ENCODE measurements around the gene GINS1.

DNA sequence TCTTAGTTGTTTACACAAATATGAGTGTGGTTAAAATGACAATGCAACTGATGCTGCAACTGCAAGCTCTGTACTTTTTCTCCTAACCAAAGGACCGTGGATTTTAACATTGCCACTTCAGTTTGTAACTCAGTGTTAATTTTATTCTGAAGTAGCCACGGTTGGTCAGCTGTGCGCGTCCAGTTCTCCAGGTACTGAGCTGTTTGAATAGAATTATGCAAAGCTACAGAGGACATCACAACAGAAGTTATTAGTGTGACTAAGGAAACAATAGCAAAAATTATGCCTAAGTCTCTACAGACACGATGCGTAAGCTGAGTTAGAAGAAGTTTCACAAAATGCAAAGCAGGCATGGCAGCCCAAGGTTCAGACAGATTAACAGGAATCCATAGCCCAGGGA lies 12.5 kb upstream of the GINS1 start:
- no peak for TF ChIP-seq RAD21 (IDR thresholded peaks at IDR 0.05; ENCODE audit: low read depth)
- TF ChIP-seq, protein P1, sequence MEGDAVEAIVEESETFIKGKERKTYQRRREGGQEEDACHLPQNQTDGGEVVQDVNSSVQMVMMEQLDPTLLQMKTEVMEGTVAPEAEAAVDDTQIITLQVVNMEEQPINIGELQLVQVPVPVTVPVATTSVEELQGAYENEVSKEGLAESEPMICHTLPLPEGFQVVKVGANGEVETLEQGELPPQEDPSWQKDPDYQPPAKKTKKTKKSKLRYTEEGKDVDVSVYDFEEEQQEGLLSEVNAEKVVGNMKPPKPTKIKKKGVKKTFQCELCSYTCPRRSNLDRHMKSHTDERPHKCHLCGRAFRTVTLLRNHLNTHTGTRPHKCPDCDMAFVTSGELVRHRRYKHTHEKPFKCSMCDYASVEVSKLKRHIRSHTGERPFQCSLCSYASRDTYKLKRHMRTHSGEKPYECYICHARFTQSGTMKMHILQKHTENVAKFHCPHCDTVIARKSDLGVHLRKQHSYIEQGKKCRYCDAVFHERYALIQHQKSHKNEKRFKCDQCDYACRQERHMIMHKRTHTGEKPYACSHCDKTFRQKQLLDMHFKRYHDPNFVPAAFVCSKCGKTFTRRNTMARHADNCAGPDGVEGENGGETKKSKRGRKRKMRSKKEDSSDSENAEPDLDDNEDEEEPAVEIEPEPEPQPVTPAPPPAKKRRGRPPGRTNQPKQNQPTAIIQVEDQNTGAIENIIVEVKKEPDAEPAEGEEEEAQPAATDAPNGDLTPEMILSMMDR (IDR thresholded peaks at IDR 0.05 in 2 of 3, conservative IDR thresholded peaks at IDR 0.05 in 1 of 3; ENCODE audit: borderline replicate concordance in 1 of 3, insufficient read depth in 1 of 3, low read depth in 2 of 3, low read length in 2 of 3): no peak
- TF ChIP-seq, protein P2, sequence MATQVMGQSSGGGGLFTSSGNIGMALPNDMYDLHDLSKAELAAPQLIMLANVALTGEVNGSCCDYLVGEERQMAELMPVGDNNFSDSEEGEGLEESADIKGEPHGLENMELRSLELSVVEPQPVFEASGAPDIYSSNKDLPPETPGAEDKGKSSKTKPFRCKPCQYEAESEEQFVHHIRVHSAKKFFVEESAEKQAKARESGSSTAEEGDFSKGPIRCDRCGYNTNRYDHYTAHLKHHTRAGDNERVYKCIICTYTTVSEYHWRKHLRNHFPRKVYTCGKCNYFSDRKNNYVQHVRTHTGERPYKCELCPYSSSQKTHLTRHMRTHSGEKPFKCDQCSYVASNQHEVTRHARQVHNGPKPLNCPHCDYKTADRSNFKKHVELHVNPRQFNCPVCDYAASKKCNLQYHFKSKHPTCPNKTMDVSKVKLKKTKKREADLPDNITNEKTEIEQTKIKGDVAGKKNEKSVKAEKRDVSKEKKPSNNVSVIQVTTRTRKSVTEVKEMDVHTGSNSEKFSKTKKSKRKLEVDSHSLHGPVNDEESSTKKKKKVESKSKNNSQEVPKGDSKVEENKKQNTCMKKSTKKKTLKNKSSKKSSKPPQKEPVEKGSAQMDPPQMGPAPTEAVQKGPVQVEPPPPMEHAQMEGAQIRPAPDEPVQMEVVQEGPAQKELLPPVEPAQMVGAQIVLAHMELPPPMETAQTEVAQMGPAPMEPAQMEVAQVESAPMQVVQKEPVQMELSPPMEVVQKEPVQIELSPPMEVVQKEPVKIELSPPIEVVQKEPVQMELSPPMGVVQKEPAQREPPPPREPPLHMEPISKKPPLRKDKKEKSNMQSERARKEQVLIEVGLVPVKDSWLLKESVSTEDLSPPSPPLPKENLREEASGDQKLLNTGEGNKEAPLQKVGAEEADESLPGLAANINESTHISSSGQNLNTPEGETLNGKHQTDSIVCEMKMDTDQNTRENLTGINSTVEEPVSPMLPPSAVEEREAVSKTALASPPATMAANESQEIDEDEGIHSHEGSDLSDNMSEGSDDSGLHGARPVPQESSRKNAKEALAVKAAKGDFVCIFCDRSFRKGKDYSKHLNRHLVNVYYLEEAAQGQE (IDR thresholded peaks at IDR 0.05; ENCODE audit: low read depth): no peak
- TF ChIP-seq, protein P3, sequence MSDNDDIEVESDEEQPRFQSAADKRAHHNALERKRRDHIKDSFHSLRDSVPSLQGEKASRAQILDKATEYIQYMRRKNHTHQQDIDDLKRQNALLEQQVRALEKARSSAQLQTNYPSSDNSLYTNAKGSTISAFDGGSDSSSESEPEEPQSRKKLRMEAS (IDR thresholded peaks at IDR 0.05): no peak

All from HCT116 (cell line).